ENCODE data around the gene IL23R.
A peak's percentile ranks its signal among the peaks of the same experiment; 100 is the strongest.
"Not testable (repeated sequence)": the region's sequence is repeated elsewhere in the genome, so short reads cannot be mapped to it uniquely, and the experiment has no call there.

The IL23R gene

GRCh38 chr1:67166196-67166595 is at the start of gene IL23R:
TSS of gene IL23R (plus strand) at chr1:67166454. CDS start at chr1:67168121, 1,667 bp downstream.
- DNase-seq, result no peak

- no peak for DNase-seq
Measured at GRCh38 chr1:67118191-67118590, 48.1 kb upstream of the IL23R start.

- no peak for DNase-seq
Measured at GRCh38 chr1:67118646-67119045, 47.6 kb upstream of the IL23R start.

GRCh38 chr1:67120855-67121619 is 45.2 kb upstream of the IL23R start:
- no peak for DNase-seq

- DNase-seq, result no peak
Measured at GRCh38 chr1:67124455-67124854, 41.8 kb upstream of the IL23R start.

- DNase-seq, result no peak
Measured at GRCh38 chr1:67126111-67126746, 40.0 kb upstream of the IL23R start.

- no peak for DNase-seq
Measured at GRCh38 chr1:67126974-67127373, 39.3 kb upstream of the IL23R start.

- no peak for DNase-seq
Measured at GRCh38 chr1:67130673-67131072, 35.6 kb upstream of the IL23R start.

- no peak for DNase-seq
Measured at GRCh38 chr1:67133177-67133576, 33.1 kb upstream of the IL23R start.

- DNase-seq, result peak; percentile 45
Measured at GRCh38 chr1:67134695-67135094, 31.6 kb upstream of the IL23R start, which contains the start of gene C1orf141. TSS of gene C1orf141 (minus strand) at chr1:67134970. CDS start at chr1:67127240, 7,730 bp downstream.

GRCh38 chr1:67135354-67135753 is 30.9 kb upstream of the IL23R start:
- DNase-seq, result no peak

- no peak for DNase-seq
Measured at GRCh38 chr1:67137307-67137753, 28.9 kb upstream of the IL23R start.

GRCh38 chr1:67138813-67139499 is 27.3 kb upstream of the IL23R start:
- DNase-seq, result no peak

GRCh38 chr1:67140460-67140859 is 25.8 kb upstream of the IL23R start:
- DNase-seq, result no peak

GRCh38 chr1:67141832-67142231 is 24.4 kb upstream of the IL23R start:
- not testable (repeated sequence) for DNase-seq

- no peak for DNase-seq
Measured at GRCh38 chr1:67142931-67143330, 23.3 kb upstream of the IL23R start.

GRCh38 chr1:67143966-67144365 is 22.3 kb upstream of the IL23R start:
- DNase-seq, result no peak

GRCh38 chr1:67144696-67145095 is 21.6 kb upstream of the IL23R start:
- no peak for DNase-seq

- DNase-seq, result no peak
Measured at GRCh38 chr1:67146101-67146500, 20.2 kb upstream of the IL23R start.

GRCh38 chr1:67146539-67146938 is 19.7 kb upstream of the IL23R start:
- no peak for DNase-seq

- DNase-seq, result not testable (repeated sequence)
Measured at GRCh38 chr1:67147973-67148372, 18.3 kb upstream of the IL23R start.

- DNase-seq, result no peak
Measured at GRCh38 chr1:67148516-67149178, 17.6 kb upstream of the IL23R start.

- DNase-seq, result peak; percentile 63
Measured at GRCh38 chr1:67149179-67149770, 17.0 kb upstream of the IL23R start.
